Measurements from ENCODE around the gene GLS. TPM values are rescaled to one million over a fixed set of nuclear protein-coding genes. Genes with fewer than 3 reads are reported as not detected.
"Not testable (repeated sequence)": the region's sequence is repeated elsewhere in the genome, so short reads cannot be mapped to it uniquely, and the experiment has no call there.

Gene GLS
- total RNA-seq, 1 donor from 2014 or later = 180 TPM

DNA sequence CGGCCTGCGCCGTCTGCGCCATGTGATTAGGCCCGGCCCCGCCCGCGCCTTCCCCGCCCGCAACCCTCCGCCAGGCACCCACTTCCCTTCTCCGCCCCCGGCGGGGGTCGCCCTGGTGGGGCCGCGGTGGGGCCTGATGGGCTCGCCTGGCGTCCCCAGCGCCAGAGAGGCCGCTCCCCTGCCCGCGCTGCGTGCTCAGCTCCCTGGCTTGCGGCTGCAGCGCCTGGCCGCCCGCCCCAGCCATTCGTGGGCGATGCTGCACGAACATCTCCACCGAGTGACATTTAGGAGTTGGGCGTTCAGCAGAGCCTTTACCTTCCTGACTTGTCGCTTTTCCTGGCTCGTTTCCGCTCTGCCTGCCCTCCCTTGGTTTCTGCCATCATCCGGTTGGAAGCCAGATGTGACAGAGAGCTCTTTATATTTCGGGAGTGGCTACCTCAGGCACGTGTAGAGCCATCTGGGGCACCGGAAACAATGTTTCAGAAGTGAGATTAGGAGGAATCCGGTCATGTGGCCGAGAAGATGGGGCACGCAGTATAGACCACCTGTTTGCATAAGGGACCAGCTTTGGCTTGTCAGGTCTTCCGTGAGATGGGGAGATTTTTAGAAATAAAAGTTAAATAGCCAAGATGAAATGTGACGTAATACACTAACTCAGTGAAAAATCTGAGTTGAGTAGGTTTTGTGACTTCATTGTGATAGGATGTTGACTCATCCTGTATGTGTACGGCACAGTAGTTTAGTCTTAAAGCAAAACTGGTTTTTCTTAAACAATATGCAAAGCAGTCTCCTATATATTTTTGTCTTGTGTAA, 1.2 kb downstream of the GLS start:
- H3K4me3 ChIP-seq = peak overlapping the region; percentile 83
- H3K27me3 ChIP-seq (ENCODE audit: low read depth) = no peaks in the 10 kb centered on the region
- intact Hi-C loops (cut with DNase I) = no loop called here
- TF ChIP-seq, protein P1, sequence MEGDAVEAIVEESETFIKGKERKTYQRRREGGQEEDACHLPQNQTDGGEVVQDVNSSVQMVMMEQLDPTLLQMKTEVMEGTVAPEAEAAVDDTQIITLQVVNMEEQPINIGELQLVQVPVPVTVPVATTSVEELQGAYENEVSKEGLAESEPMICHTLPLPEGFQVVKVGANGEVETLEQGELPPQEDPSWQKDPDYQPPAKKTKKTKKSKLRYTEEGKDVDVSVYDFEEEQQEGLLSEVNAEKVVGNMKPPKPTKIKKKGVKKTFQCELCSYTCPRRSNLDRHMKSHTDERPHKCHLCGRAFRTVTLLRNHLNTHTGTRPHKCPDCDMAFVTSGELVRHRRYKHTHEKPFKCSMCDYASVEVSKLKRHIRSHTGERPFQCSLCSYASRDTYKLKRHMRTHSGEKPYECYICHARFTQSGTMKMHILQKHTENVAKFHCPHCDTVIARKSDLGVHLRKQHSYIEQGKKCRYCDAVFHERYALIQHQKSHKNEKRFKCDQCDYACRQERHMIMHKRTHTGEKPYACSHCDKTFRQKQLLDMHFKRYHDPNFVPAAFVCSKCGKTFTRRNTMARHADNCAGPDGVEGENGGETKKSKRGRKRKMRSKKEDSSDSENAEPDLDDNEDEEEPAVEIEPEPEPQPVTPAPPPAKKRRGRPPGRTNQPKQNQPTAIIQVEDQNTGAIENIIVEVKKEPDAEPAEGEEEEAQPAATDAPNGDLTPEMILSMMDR (IDR thresholded peaks at IDR 0.05) = no peak
- H3K9me3 ChIP-seq = no peaks in the 10 kb centered on the region
- peak overlapping the region; percentile 96 for H3K27ac ChIP-seq
- DNase-seq (peak; percentile 83), ATAC-seq (peak; percentile 55 to 65)
- peaks cover 55% of the 10 kb centered on the region for H3K4me1 ChIP-seq
- no peaks in the 10 kb centered on the region for H3K36me3 ChIP-seq

DNA sequence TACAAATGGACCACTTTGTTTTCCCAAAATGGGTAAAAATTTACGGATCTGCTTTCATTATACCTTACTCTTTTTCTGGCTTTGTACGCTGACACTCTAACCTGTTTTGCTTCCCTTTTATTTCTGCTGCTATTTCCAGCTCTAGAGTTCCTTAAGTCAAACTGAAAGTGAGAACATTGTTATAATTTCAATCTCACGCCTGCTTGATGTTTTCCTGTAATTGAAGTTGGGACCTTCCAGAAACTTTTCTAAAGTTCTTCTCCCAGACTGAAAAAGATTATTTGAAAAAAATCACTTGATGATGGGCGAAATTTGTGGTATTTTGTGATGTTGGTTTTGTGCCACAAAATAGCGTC, 1.8 kb downstream of the GLS start:
- Histone ChIP-seq H3K27ac (peak overlapping the region; percentile 96), H3K27me3 (ENCODE audit: low read depth) (no peaks in the 10 kb centered on the region), H3K4me3 (peak overlapping the region; percentile 83), H3K9me3 (no peaks in the 10 kb centered on the region), H3K36me3 (no peaks in the 10 kb centered on the region), H3K4me1 (peaks cover 58% of the 10 kb centered on the region)
- TF ChIP-seq, protein P1 (IDR thresholded peaks at IDR 0.05) = no peak
- ATAC-seq (no peak), DNase-seq (no peak)
- intact Hi-C loops (cut with DNase I) = no loop called here

DNA sequence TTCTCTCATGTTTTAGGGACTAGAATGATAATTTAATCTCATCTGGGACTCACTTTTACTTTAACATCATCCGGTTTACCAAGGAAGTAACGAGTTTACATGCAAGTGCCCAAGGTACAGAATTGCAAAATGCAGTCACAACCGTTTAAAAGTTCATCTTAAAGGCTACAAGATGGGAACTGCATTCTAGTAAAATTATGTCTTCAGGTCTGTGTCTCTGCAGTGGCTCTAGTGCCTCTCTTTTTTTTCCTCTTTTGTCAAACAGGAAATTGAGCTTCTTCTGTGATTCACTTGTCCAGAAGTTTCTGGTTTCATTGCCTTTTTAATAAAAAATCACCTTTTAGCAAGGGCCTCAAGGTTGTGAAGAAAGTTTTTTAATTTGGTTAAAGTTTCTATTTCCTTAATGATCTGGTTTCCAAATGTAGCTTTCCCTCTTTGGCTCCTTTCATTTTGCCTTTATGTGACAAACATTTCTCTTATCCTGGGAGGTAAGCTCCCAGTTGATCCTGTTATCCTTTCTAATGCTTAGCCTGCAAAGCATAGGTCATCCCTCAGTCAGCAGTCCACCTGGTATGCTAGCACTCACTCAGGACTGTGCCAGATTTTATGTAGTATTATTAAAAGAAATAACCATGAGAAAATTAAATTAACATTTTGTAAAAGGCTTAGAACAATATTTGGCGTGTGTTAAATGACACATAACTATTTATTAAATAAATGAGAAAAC, 2.4 kb downstream of the GLS start:
- no peaks in the 10 kb centered on the region for H3K9me3 ChIP-seq
- no peaks in the 10 kb centered on the region for H3K36me3 ChIP-seq
- peaks cover 59% of the 10 kb centered on the region for H3K4me1 ChIP-seq
- intact Hi-C loops (cut with DNase I) = no loop called here
- TF ChIP-seq, protein P1 (IDR thresholded peaks at IDR 0.05) = no peak
- peak overlapping the region; percentile 96 for H3K27ac ChIP-seq
- DNase-seq (no peak), ATAC-seq (no peak)
- H3K4me3 ChIP-seq = peak overlapping the region; percentile 83
- no peaks in the 10 kb centered on the region for H3K27me3 ChIP-seq (ENCODE audit: low read depth)

DNA sequence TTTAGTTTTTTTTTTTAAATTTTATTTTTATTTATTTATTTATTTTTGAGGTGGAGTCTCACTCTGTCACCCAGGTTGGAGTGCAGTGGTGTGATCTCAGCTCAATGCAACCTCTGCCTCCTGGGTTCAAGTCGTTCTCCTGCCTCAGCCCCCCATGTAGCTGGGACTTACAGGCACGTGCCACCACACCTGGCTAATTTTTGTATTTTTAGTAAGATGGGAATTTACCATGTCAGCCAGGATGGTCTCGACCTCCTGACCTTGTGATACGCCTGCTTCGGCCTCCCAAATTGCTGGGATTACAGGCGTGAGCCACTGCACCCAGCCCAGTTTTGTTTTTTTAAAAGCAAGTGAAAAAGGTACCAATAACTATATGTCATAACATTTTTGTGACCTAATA, 5.2 kb downstream of the GLS start:
- ATAC-seq; H3K36me3 ChIP-seq; H3K27me3 ChIP-seq (ENCODE audit: low read depth); H3K9me3 ChIP-seq; intact Hi-C loops (cut with DNase I); DNase-seq; H3K27ac ChIP-seq: not testable (repeated sequence)
- peak overlapping the region; percentile 83 for H3K4me3 ChIP-seq
- peaks cover 77% of the 10 kb centered on the region for H3K4me1 ChIP-seq

DNA sequence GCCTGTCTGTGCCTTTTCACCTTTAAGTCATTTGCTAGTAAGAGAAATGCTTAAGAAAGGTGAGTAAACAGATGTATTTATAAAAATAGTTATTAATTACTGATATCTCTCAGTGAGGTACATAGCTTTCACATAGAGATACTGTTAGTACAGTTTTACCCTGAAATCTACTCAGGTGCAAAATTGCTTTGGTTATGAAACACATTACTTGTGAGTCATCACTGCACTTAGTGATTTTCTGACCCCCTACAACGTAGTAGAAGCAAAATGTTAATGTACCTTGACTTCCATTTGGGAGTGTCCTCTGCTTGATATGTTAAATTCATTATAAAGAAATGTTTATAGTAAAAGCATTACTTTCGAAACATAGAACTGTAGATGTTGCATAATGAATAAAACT, 6.5 kb downstream of the GLS start:
- TF ChIP-seq, protein P1 (IDR thresholded peaks at IDR 0.05) = no peak
- Histone ChIP-seq H3K36me3 (peaks cover 6% of the 10 kb centered on the region), H3K27ac (no peak overlapping the region), H3K27me3 (ENCODE audit: low read depth) (no peaks in the 10 kb centered on the region), H3K9me3 (no peaks in the 10 kb centered on the region), H3K4me3 (no peak overlapping the region), H3K4me1 (peaks cover 90% of the 10 kb centered on the region)
- intact Hi-C loops (cut with DNase I) = no loop called here
- no peak for DNase-seq
- ATAC-seq = peak; percentile 43 to 66

DNA sequence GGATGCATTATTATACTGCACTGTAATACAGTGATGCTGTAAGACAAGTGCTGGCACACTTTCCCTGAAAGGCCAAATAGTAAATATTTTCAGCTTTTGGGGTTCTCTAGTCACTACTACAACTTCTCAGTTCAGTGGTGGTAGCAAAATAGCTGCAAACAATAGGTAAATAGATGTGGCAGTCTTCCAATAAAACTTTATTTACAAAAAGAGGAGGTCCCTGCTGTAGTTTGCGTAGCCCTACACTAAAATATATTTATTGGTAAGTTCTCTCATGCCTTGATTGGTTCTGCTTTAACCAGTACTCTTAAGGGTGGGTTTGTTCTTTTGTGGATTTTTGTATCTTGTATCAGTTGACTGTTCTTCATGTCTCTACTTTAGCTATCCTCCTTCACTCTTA, 7.8 kb downstream of the GLS start:
- Histone ChIP-seq H3K36me3 (peaks cover 6% of the 10 kb centered on the region), H3K4me1 (peaks cover 94% of the 10 kb centered on the region), H3K9me3 (no peaks in the 10 kb centered on the region), H3K27me3 (ENCODE audit: low read depth) (no peaks in the 10 kb centered on the region), H3K27ac (no peak overlapping the region), H3K4me3 (no peak overlapping the region)
- DNase-seq (no peak), ATAC-seq (no peak)
- intact Hi-C loops (cut with DNase I) = no loop called here
- TF ChIP-seq, protein P1 (IDR thresholded peaks at IDR 0.05) = no peak
